Measurements from ENCODE around the gene IGFL2. TPM values are rescaled to one million over a fixed set of nuclear protein-coding genes. Genes with fewer than 3 reads are reported as not detected.

IGFL2 gene
- total RNA-seq, 1 donor from 2014 or later, result 0.55 TPM

GRCh38 chr19:46141421-46141820 is 6.6 kb upstream of the IGFL2 start:
- DNase-seq (ENCODE audit: low spot score), result no peak
- no peak overlapping the region for H3K4me3 Mint-ChIP-seq (ENCODE audit: unreplicated experiment)
- TF ChIP-seq CTCF (IDR thresholded peaks at IDR 0.05), result no peak
- peaks cover 10% of the 10 kb centered on the region for H3K9me3 Mint-ChIP-seq (ENCODE audit: low read depth)
- H3K4me1 Mint-ChIP-seq (ENCODE audit: low read depth), result peaks cover 4% of the 10 kb centered on the region
- H3K27ac Mint-ChIP-seq (ENCODE audit: unreplicated experiment), result no peak overlapping the region
- no peaks in the 10 kb centered on the region for H3K36me3 Mint-ChIP-seq (ENCODE audit: low read depth)
- H3K27me3 Mint-ChIP-seq (ENCODE audit: low read depth), result peaks cover 10% of the 10 kb centered on the region

- no peak for TF ChIP-seq CTCF (IDR thresholded peaks at IDR 0.05)
- H3K4me3 Mint-ChIP-seq (ENCODE audit: unreplicated experiment), result no peak overlapping the region
- H3K9me3 Mint-ChIP-seq (ENCODE audit: low read depth), result peaks cover 6% of the 10 kb centered on the region
- peaks cover 4% of the 10 kb centered on the region for H3K4me1 Mint-ChIP-seq (ENCODE audit: low read depth)
- H3K27me3 Mint-ChIP-seq (ENCODE audit: low read depth), result peaks cover 17% of the 10 kb centered on the region
- H3K36me3 Mint-ChIP-seq (ENCODE audit: low read depth), result no peaks in the 10 kb centered on the region
- no peak for DNase-seq (ENCODE audit: low spot score)
- no peak overlapping the region for H3K27ac Mint-ChIP-seq (ENCODE audit: unreplicated experiment)
These were observed 5.7 kb upstream of the IGFL2 start for GRCh38 chr19:46142294-46142693.

- Mint-ChIP-seq H3K27me3 (ENCODE audit: low read depth) (peaks cover 31% of the 10 kb centered on the region), H3K4me1 (ENCODE audit: low read depth) (peaks cover 9% of the 10 kb centered on the region), H3K9me3 (ENCODE audit: low read depth) (peaks cover 6% of the 10 kb centered on the region), H3K36me3 (ENCODE audit: low read depth) (no peaks in the 10 kb centered on the region), H3K4me3 (ENCODE audit: unreplicated experiment) (no peak overlapping the region), H3K27ac (ENCODE audit: unreplicated experiment) (no peak overlapping the region)
- TF ChIP-seq CTCF (IDR thresholded peaks at IDR 0.05), result no peak
- DNase-seq (ENCODE audit: low spot score), result no peak
These were observed 3.3 kb upstream of the IGFL2 start for GRCh38 chr19:46144756-46145155.

GRCh38 chr19:46147166-46147740 is 785 bp upstream of the IGFL2 start:
- no peak for TF ChIP-seq CTCF (IDR thresholded peaks at IDR 0.05)
- Mint-ChIP-seq H3K9me3 (ENCODE audit: low read depth) (peaks cover 6% of the 10 kb centered on the region), H3K27ac (ENCODE audit: unreplicated experiment) (no peak overlapping the region), H3K4me1 (ENCODE audit: low read depth) (peaks cover 5% of the 10 kb centered on the region), H3K36me3 (ENCODE audit: low read depth) (peaks cover 2% of the 10 kb centered on the region), H3K4me3 (ENCODE audit: unreplicated experiment) (no peak overlapping the region), H3K27me3 (ENCODE audit: low read depth) (peaks cover 50% of the 10 kb centered on the region)
- DNase-seq (ENCODE audit: low spot score), result no peak

GRCh38 chr19:46150606-46151005 is 2.6 kb downstream of the IGFL2 start:
- DNase-seq (ENCODE audit: low spot score), result no peak
- Mint-ChIP-seq H3K9me3 (ENCODE audit: low read depth) (no peaks in the 10 kb centered on the region), H3K36me3 (ENCODE audit: low read depth) (peaks cover 2% of the 10 kb centered on the region), H3K27me3 (ENCODE audit: low read depth) (peaks cover 59% of the 10 kb centered on the region), H3K4me3 (ENCODE audit: unreplicated experiment) (no peak overlapping the region), H3K4me1 (ENCODE audit: low read depth) (peaks cover 15% of the 10 kb centered on the region), H3K27ac (ENCODE audit: unreplicated experiment) (no peak overlapping the region)
- no peak for TF ChIP-seq CTCF (IDR thresholded peaks at IDR 0.05)
